ENCODE results near the gene SLC34A3.

GRCh38 chr9:137236238-137236935, 5.7 kb downstream of the SLC34A3 start:
- TF ChIP-seq CTCF (IDR thresholded peaks at IDR 0.05), result peak; percentile 100
- TF ChIP-seq EZH2 (IDR thresholded peaks at IDR 0.05), result no peak

Measured in neural progenitor cell (in vitro differentiated cells).